SK-N-SH treated with all-trans-retinoic acid at 6 μM for 48 hours (cell line): ENCODE results near the gene TLR9.

Experiments
- ATAC-seq: fragments of 200-7000 bp; cut with Tn5 transposase; 3 replicates; pipeline ENCODE4 v1.9.1; 2020; ENCODE audit warnings: mild to moderate bottlenecking, moderate library complexity
- ARNTL ChIP-seq: fragments of 450-650 bp; formaldehyde crosslinking; IDR thresholded peaks from 2 replicates; pipeline ENCODE4 v1.5.0; 2020; ENCODE audit warnings: low read depth, mild to moderate bottlenecking, moderate library complexity, borderline replicate concordance
- BACH2 ChIP-seq: fragments of 250-450 bp; sonication (Bioruptor Pico); IDR thresholded peaks from 2 replicates; pipeline ENCODE4 v1.9.0; 2021; ENCODE audit warnings: mild to moderate bottlenecking, borderline replicate concordance
- CSDC2 ChIP-seq: fragments of 250-450 bp; sonication (Bioruptor Pico); IDR thresholded peaks from 2 replicates; pipeline ENCODE4 v1.5.0; 2020; ENCODE audit warnings: mild to moderate bottlenecking, moderate library complexity
- ESRRG ChIP-seq: fragments of 250-450 bp; sonication (Bioruptor Pico); IDR thresholded peaks from 2 replicates; pipeline ENCODE4 v1.6.1; 2021; ENCODE audit warnings: mild to moderate bottlenecking
- GLIS3 ChIP-seq: fragments of 250-450 bp; sonication (Bioruptor Pico); IDR thresholded peaks from 2 replicates; pipeline ENCODE4 v1.5.0; 2020; ENCODE audit warnings: mild to moderate bottlenecking, moderate library complexity
- ISL1 ChIP-seq: fragments of 250-450 bp; sonication (Bioruptor Pico); IDR thresholded peaks from 2 replicates; pipeline ENCODE4 v2.1.2; 2022; ENCODE audit warnings: mild to moderate bottlenecking, moderate library complexity
- OSR1 ChIP-seq: fragments of 250-450 bp; sonication (Bioruptor Pico); IDR thresholded peaks from 2 replicates; pipeline ENCODE4 v1.8.0; 2022; ENCODE audit warnings: moderate library complexity, mild to moderate bottlenecking, inconsistent platforms
- PPARA ChIP-seq: fragments of 250-450 bp; sonication (Bioruptor Pico); IDR thresholded peaks from 2 replicates; pipeline ENCODE4 v1.5.0; 2020; ENCODE audit warnings: mild to moderate bottlenecking, borderline replicate concordance
- RARB ChIP-seq: fragments of 250-450 bp; sonication (Bioruptor Pico); IDR thresholded peaks from 2 replicates; pipeline ENCODE4 v1.8.0; 2021; ENCODE audit warnings: mild to moderate bottlenecking, moderate library complexity
- SNAI2 ChIP-seq: fragments of 250-450 bp; sonication (Bioruptor Pico); IDR thresholded peaks from 2 replicates; pipeline ENCODE4 v1.5.0; 2020; ENCODE audit warnings: mild to moderate bottlenecking, moderate library complexity
- TCF4 ChIP-seq: fragments of 250-450 bp; sonication (Bioruptor Pico); IDR thresholded peaks from 2 replicates; pipeline ENCODE4 v1.8.0; 2021; ENCODE audit warnings: mild to moderate bottlenecking, moderate library complexity, borderline replicate concordance
- TOX ChIP-seq: fragments of 250-450 bp; sonication (Bioruptor Pico); IDR thresholded peaks from 2 replicates; pipeline ENCODE4 v1.8.0; 2021; ENCODE audit warnings: mild to moderate bottlenecking, moderate library complexity, borderline replicate concordance
- ZC3H10 ChIP-seq: fragments of 250-450 bp; sonication (Bioruptor Pico); IDR thresholded peaks from 2 replicates; pipeline ENCODE4 v1.5.1; 2021; ENCODE audit warnings: mild to moderate bottlenecking, moderate library complexity
- ZFP3 ChIP-seq: fragments of 250-450 bp; sonication (Bioruptor Pico); IDR thresholded peaks from 2 replicates; pipeline ENCODE4 v1.5.0; 2020; ENCODE audit warnings: mild to moderate bottlenecking, moderate library complexity
- ZFP30 ChIP-seq: fragments of 450-650 bp; formaldehyde crosslinking; IDR thresholded peaks from 2 replicates; pipeline ENCODE4 v1.5.0; 2022; ENCODE audit warnings: mild to moderate bottlenecking, moderate library complexity
- ZNF70 ChIP-seq: fragments of 450-650 bp; formaldehyde crosslinking; IDR thresholded peaks from 2 replicates; pipeline ENCODE4 v1.5.0; 2020; ENCODE audit warnings: mild to moderate bottlenecking, moderate library complexity
- ZNF8 ChIP-seq: fragments of 450-650 bp; formaldehyde crosslinking; IDR thresholded peaks from 2 replicates; pipeline ENCODE4 v1.5.0; 2020; ENCODE audit warnings: mild to moderate bottlenecking, moderate library complexity
- TF ChIP-seq, protein P1 (sequence below): fragments of 250-450 bp; sonication (Bioruptor Pico); IDR thresholded peaks from 2 replicates; pipeline ENCODE4 v1.5.0; 2020; ENCODE audit warnings: mild to moderate bottlenecking, moderate library complexity
- TF ChIP-seq, protein P2 (sequence below): fragments of 250-450 bp; sonication (Bioruptor Pico); IDR thresholded peaks from 2 replicates; pipeline ENCODE4 v1.8.0; 2020; ENCODE audit warnings: mild to moderate bottlenecking, moderate library complexity, borderline replicate concordance
- TF ChIP-seq, protein P3 (sequence below): fragments of 250-450 bp; sonication (Bioruptor Pico); IDR thresholded peaks from 2 replicates; pipeline ENCODE4 v1.8.0; 2021; ENCODE audit warnings: low read depth, mild to moderate bottlenecking, moderate library complexity, borderline replicate concordance
- TF ChIP-seq, protein P4 (sequence below): fragments of 250-450 bp; sonication (Bioruptor Pico); IDR thresholded peaks from 2 replicates; pipeline ENCODE4 v1.5.1; 2020; ENCODE audit warnings: low read depth, mild to moderate bottlenecking, moderate library complexity
- TF ChIP-seq, protein P5 (sequence below): fragments of 250-450 bp; sonication (Bioruptor Pico); IDR thresholded peaks from 2 replicates; pipeline ENCODE4 v1.5.1; 2021; ENCODE audit warnings: mild to moderate bottlenecking, moderate library complexity

TLR9 gene

DNA sequence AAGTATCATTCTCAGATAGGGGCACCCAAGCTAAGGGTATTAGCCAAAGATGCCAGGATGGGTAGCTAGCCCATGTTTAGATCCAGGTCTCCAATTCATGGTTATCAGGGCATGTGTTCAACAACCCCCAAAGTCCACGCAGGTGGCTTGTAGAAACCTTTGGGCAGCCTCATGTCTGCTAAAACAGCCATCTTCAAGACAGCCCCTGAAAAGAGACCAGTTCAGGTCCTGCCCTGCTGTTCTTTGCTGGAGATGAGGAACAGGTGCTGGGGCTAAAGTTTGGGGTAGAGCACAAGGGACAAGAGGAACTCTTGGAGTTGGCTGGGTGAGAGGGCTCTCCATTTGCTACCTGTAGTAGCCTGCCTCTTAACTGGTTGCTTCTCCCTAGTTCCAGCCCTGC, 24.7 kb upstream of the TLR9 start (continued):
- TF ChIP-seq TOX (CRISPR knock-in tag) (no peak), SNAI2 (CRISPR knock-in tag) (no peak)
- TF ChIP-seq, protein P1, sequence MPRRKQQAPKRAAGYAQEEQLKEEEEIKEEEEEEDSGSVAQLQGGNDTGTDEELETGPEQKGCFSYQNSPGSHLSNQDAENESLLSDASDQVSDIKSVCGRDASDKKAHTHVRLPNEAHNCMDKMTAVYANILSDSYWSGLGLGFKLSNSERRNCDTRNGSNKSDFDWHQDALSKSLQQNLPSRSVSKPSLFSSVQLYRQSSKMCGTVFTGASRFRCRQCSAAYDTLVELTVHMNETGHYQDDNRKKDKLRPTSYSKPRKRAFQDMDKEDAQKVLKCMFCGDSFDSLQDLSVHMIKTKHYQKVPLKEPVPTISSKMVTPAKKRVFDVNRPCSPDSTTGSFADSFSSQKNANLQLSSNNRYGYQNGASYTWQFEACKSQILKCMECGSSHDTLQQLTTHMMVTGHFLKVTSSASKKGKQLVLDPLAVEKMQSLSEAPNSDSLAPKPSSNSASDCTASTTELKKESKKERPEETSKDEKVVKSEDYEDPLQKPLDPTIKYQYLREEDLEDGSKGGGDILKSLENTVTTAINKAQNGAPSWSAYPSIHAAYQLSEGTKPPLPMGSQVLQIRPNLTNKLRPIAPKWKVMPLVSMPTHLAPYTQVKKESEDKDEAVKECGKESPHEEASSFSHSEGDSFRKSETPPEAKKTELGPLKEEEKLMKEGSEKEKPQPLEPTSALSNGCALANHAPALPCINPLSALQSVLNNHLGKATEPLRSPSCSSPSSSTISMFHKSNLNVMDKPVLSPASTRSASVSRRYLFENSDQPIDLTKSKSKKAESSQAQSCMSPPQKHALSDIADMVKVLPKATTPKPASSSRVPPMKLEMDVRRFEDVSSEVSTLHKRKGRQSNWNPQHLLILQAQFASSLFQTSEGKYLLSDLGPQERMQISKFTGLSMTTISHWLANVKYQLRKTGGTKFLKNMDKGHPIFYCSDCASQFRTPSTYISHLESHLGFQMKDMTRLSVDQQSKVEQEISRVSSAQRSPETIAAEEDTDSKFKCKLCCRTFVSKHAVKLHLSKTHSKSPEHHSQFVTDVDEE (CRISPR knock-in tag) = no peak

DNA sequence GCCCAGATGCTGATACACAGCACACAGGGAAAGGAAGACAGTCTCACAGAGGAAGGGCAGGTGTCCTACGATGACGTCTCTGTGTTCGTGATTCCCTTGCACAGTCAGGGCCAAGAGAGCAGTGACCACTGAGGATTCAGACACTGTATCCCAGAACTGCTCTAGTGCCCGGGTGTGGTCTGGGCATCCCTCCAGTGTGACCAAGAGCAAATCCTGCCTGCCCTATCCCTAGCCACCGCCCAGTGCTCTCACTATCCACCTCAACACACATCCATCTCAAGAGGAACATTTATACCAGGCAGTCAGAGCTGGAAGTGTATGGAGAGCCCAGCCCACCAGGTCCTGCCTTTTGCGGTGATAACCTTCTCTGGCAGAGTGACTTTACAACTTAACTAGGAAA, 24.2 kb upstream of the TLR9 start:
- no peak for ATAC-seq
- TF ChIP-seq SNAI2 (CRISPR knock-in tag) (no peak), CSDC2 (CRISPR knock-in tag) (no peak), TCF4 (CRISPR knock-in tag) (no peak), ZNF8 (no peak), TOX (CRISPR knock-in tag) (no peak), ARNTL (no peak), BACH2 (CRISPR knock-in tag) (no peak), OSR1 (CRISPR knock-in tag) (no peak), ZFP30 (CRISPR knock-in tag) (no peak), ISL1 (CRISPR knock-in tag) (no peak), GLIS3 (CRISPR knock-in tag) (no peak), PPARA (CRISPR knock-in tag) (no peak), RARB (no peak), ZFP3 (CRISPR knock-in tag) (no peak), ESRRG (CRISPR knock-in tag) (no peak), ZNF70 (CRISPR knock-in tag) (no peak)
- TF ChIP-seq, protein P2, sequence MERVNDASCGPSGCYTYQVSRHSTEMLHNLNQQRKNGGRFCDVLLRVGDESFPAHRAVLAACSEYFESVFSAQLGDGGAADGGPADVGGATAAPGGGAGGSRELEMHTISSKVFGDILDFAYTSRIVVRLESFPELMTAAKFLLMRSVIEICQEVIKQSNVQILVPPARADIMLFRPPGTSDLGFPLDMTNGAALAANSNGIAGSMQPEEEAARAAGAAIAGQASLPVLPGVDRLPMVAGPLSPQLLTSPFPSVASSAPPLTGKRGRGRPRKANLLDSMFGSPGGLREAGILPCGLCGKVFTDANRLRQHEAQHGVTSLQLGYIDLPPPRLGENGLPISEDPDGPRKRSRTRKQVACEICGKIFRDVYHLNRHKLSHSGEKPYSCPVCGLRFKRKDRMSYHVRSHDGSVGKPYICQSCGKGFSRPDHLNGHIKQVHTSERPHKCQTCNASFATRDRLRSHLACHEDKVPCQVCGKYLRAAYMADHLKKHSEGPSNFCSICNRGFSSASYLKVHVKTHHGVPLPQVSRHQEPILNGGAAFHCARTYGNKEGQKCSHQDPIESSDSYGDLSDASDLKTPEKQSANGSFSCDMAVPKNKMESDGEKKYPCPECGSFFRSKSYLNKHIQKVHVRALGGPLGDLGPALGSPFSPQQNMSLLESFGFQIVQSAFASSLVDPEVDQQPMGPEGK (CRISPR knock-in tag) = no peak
- TF ChIP-seq, protein P1 (CRISPR knock-in tag) = no peak
- TF ChIP-seq, protein P3, sequence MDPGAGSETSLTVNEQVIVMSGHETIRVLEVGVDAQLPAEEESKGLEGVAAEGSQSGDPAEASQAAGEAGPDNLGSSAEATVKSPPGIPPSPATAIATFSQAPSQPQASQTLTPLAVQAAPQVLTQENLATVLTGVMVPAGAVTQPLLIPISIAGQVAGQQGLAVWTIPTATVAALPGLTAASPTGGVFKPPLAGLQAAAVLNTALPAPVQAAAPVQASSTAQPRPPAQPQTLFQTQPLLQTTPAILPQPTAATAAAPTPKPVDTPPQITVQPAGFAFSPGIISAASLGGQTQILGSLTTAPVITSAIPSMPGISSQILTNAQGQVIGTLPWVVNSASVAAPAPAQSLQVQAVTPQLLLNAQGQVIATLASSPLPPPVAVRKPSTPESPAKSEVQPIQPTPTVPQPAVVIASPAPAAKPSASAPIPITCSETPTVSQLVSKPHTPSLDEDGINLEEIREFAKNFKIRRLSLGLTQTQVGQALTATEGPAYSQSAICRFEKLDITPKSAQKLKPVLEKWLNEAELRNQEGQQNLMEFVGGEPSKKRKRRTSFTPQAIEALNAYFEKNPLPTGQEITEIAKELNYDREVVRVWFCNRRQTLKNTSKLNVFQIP (CRISPR knock-in tag) = no peak
- TF ChIP-seq, protein P4, sequence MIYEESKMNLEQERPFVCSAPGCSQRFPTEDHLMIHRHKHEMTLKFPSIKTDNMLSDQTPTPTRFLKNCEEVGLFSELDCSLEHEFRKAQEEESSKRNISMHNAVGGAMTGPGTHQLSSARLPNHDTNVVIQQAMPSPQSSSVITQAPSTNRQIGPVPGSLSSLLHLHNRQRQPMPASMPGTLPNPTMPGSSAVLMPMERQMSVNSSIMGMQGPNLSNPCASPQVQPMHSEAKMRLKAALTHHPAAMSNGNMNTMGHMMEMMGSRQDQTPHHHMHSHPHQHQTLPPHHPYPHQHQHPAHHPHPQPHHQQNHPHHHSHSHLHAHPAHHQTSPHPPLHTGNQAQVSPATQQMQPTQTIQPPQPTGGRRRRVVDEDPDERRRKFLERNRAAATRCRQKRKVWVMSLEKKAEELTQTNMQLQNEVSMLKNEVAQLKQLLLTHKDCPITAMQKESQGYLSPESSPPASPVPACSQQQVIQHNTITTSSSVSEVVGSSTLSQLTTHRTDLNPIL = no peak

DNA sequence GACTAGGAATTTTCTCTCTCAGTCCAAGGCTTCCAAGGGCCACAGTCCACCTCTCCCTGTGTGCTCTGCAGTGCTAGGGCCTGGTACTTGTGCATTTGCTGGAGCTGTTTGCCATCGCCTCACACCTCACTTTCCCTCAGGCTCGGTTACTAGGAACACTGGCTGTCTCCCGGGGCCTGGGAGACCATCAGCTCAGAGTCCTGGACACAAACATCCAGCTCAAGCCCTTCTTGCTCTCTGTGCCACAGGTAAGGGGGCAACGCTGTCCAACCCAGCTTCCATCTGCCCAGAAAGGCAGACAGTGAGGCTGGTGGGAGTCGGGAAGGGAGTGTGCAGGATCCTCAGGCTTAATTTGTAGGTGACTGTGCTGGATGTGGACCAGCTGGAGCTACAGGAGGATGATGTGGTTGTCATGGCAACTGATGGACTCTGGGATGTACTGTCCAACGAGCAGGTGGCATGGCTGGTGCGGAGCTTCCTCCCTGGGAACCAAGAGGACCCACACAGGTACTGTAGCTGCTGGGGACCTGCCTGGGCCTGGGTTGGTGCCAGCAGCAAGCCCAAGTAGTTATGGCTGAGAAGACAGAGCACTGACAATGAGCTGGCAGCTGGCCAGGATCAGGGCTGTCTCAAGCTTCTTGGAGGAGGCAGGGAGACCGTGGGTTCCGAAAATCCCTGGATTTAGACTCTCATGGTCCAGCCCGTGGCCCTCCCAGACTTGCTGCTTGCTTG, 23.5 kb upstream of the TLR9 start:
- no peak for ATAC-seq
- TF ChIP-seq TCF4 (CRISPR knock-in tag) = no peak
- TF ChIP-seq TOX (CRISPR knock-in tag) = no peak
- no peak for TF ChIP-seq ZFP3 (CRISPR knock-in tag)
- TF ChIP-seq, protein P3 (CRISPR knock-in tag) = no peak
- TF ChIP-seq RARB = no peak
- TF ChIP-seq, protein P5, sequence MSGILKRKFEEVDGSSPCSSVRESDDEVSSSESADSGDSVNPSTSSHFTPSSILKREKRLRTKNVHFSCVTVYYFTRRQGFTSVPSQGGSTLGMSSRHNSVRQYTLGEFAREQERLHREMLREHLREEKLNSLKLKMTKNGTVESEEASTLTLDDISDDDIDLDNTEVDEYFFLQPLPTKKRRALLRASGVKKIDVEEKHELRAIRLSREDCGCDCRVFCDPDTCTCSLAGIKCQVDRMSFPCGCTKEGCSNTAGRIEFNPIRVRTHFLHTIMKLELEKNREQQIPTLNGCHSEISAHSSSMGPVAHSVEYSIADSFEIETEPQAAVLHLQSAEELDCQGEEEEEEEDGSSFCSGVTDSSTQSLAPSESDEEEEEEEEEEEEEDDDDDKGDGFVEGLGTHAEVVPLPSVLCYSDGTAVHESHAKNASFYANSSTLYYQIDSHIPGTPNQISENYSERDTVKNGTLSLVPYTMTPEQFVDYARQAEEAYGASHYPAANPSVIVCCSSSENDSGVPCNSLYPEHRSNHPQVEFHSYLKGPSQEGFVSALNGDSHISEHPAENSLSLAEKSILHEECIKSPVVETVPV (CRISPR knock-in tag) = no peak
- TF ChIP-seq ISL1 (CRISPR knock-in tag) = no peak
- no peak for TF ChIP-seq ZNF70 (CRISPR knock-in tag)
- TF ChIP-seq PPARA (CRISPR knock-in tag) = no peak
- TF ChIP-seq ARNTL = no peak
- TF ChIP-seq SNAI2 (CRISPR knock-in tag) = no peak
- TF ChIP-seq ZFP30 (CRISPR knock-in tag) = no peak
- TF ChIP-seq ESRRG (CRISPR knock-in tag) = no peak
- TF ChIP-seq ZC3H10 (CRISPR knock-in tag) = no peak
- TF ChIP-seq CSDC2 (CRISPR knock-in tag) = no peak
